ENCODE data around the gene NIPAL3. TPM values are rescaled to one million over a fixed set of nuclear protein-coding genes. Genes with fewer than 3 reads are reported as not detected.
A peak's percentile ranks its signal among the peaks of the same experiment; 100 is the strongest.
"Not testable (repeated sequence)": the region's sequence is repeated elsewhere in the genome, so short reads cannot be mapped to it uniquely, and the experiment has no call there.

NIPAL3 gene
- total RNA-seq, 3 donors from 2014 or later (not counting 1 experiment from before 2014, with no cell fraction given) = 16.6 to 31.9 (median 29.4) TPM

GRCh38 chr1:24487455-24487854 is 71.9 kb downstream of the NIPAL3 start:
- Histone ChIP-seq H3K27ac (ENCODE audit: low read length) (no peak overlapping the region), H3K4me3 (ENCODE audit: low read length) (no peak overlapping the region), H3K9me3 (ENCODE audit: control insufficient read depth, insufficient read depth, low read length) (no peaks in the 10 kb centered on the region), H3K4me1 (ENCODE audit: control insufficient read depth, insufficient read depth, low read length) (peaks cover 14% of the 10 kb centered on the region), H3K36me3 (ENCODE audit: control insufficient read depth, insufficient read depth, low read length) (no peaks in the 10 kb centered on the region), H3K27me3 (ENCODE audit: control insufficient read depth, insufficient read depth, low read length) (no peaks in the 10 kb centered on the region)
- WGBS (ENCODE audit: insufficient coverage) = 93% methylated on average over 9 of the region's 9 CpGs
- no peak for TF ChIP-seq CTCF (IDR thresholded peaks at IDR 0.05)
- no peak overlapping the region for H3K27ac Mint-ChIP-seq
- peaks cover 0 to 5% of the 10 kb centered on the region in 2 donors for H3K4me1 Mint-ChIP-seq
- peaks cover 18 to 24% of the 10 kb centered on the region in 2 donors for H3K27me3 Mint-ChIP-seq (ENCODE audit: low read depth in 2 of 2)
- no peaks in the 10 kb centered on the region for H3K9me3 Mint-ChIP-seq
- H3K36me3 Mint-ChIP-seq = no peaks in the 10 kb centered on the region
- no peak for DNase-seq
- no peak overlapping the region for H3K4me3 Mint-ChIP-seq
- ATAC-seq = no peak
- intact Hi-C loops (cut with micrococcal nuclease) = loop anchor here (10.0 kb wide), 1 partner anchor 97 kb away; no protein-coding TSS in a partner anchor

DNA sequence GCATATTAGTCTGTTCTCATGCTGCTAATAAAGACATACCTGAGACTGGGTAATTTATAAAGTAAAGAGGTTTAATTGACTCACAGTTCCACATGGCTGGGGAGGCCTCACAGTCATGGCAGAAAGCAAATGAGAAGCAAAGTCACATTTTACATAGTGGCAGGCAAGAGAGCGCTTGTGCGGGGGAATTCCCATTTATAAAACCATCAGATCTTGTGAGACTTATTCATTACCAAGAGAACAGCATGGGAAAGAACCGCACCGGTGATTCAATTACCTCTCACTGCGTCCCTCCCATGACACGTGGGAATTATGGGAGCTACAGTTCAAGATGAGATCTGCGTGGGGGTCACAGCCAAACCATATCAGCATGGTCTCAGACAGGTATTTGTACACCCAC is 72.6 kb downstream of the NIPAL3 start:
- not testable (repeated sequence) for H3K36me3 Mint-ChIP-seq; H3K9me3 ChIP-seq (ENCODE audit: control insufficient read depth, insufficient read depth, low read length); H3K4me3 Mint-ChIP-seq; H3K36me3 ChIP-seq (ENCODE audit: control insufficient read depth, insufficient read depth, low read length); H3K27ac Mint-ChIP-seq; ATAC-seq; H3K4me1 Mint-ChIP-seq; H3K27ac ChIP-seq (ENCODE audit: low read length); H3K9me3 Mint-ChIP-seq; H3K4me1 ChIP-seq (ENCODE audit: control insufficient read depth, insufficient read depth, low read length); H3K4me3 ChIP-seq (ENCODE audit: low read length); H3K27me3 ChIP-seq (ENCODE audit: control insufficient read depth, insufficient read depth, low read length)
- DNase-seq = peak in 1 of 2 donors; percentile 76
- H3K27me3 Mint-ChIP-seq (ENCODE audit: low read depth in 2 of 2) = peaks cover 18 to 30% of the 10 kb centered on the region in 2 donors
- intact Hi-C loops (cut with micrococcal nuclease) = loop anchor here (10.0 kb wide), 1 partner anchor 97 kb away; no protein-coding TSS in a partner anchor
- WGBS (ENCODE audit: insufficient coverage) = 79% methylated on average over 7 of the region's 7 CpGs

DNA sequence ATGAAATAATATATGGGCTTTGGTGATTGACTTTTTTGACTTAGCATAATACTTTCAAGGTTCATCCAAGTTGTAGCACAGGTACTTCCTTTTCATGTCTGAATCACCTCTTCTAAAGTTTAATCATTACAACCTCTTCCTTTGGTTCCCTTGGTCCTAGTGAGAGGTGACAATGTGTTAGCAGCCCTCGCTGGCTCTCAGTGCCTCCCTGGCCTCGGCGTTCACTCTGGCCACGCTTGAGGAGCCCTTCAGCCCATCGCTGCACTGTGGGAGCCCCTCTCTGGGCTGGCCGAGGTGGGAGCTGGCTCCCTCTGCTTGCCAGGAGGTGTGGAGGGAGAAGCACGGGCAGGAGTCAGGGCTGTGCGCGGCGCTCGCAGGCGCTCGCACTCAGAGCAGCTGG is 74.1 kb downstream of the NIPAL3 start:
- Mint-ChIP-seq H3K27ac (no peak overlapping the region), H3K4me1 (peaks cover 0 to 5% of the 10 kb centered on the region in 2 donors)
- H3K4me1 ChIP-seq (ENCODE audit: control insufficient read depth, insufficient read depth, low read length) = peaks cover 9% of the 10 kb centered on the region

More for the DNA sequence above, 74.1 kb downstream of the NIPAL3 start:
- 92% methylated on average over 13 of the region's 13 CpGs for WGBS (ENCODE audit: insufficient coverage)
- intact Hi-C loops (cut with micrococcal nuclease) = loop anchor here (10.0 kb wide), 1 partner anchor 95 kb away; no protein-coding TSS in a partner anchor
- TF ChIP-seq CTCF (IDR thresholded peaks at IDR 0.05) = no peak
- Histone ChIP-seq H3K9me3 (ENCODE audit: control insufficient read depth, insufficient read depth, low read length) (no peaks in the 10 kb centered on the region), H3K4me3 (ENCODE audit: low read length) (no peak overlapping the region), H3K27me3 (ENCODE audit: control insufficient read depth, insufficient read depth, low read length) (no peaks in the 10 kb centered on the region), H3K36me3 (ENCODE audit: control insufficient read depth, insufficient read depth, low read length) (no peaks in the 10 kb centered on the region), H3K27ac (ENCODE audit: low read length) (no peak overlapping the region)
- DNase-seq (no peak), ATAC-seq (no peak)
- Mint-ChIP-seq H3K27me3 (ENCODE audit: low read depth in 2 of 2) (peaks cover 23 to 33% of the 10 kb centered on the region in 2 donors), H3K4me3 (no peak overlapping the region), H3K9me3 (no peaks in the 10 kb centered on the region), H3K36me3 (no peaks in the 10 kb centered on the region)

Measured in natural killer cell (primary cell).